RPMI8226 (cell line): ENCODE measurements around the gene CCDC91.
"Not testable (repeated sequence)": the region's sequence is repeated elsewhere in the genome, so short reads cannot be mapped to it uniquely, and the experiment has no call there.

Experiments
- DNase-seq: peaks from one replicate; pipeline ENCODE4 v3.0.0-alpha.2; 2015

The CCDC91 gene

DNA sequence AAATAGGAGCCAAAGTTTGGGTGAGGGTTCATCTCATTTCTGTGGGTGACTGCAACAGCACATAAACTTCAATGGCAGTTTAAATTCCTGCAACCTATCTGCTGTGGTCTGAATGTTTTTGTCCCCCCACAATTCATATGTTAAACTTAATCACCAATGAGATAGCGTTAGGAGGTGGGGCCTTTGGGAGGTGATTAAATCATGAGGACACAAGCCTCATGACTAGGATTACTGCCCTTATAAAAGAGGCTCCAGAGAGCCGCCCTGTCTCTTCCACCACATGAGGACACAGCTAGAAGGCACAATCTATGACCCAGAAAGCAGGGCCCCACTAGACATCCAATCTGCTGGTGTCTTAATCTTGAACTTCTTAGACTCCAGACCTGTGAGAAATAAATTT is 3.8 kb upstream of the CCDC91 start:
- DNase-seq: no peak

DNA sequence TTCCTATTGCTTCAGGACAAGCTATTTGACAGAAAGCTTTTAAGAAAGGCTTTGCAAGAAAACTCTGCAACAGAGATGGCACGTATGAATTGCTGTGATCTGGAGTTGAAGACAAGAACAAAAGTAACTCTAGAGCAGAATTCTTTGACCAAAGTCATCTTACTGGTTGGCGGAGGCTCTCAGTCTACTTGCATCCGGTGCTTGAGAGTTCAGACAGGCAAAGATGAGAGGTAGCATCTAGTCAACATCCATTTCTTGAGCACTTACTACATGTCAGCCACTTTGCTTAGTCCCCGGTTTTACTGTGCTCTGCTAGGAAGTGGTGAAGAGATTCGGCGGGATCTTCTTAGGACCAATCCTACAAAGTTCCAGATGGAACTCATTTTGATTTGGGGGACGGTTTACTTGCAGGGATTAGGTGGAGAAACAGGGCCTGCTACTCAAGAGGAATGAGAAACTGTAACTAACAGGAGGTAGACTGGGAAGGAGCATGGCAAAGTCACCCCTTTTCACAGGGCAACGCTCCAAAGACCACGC is 404 bp upstream of the CCDC91 start:
- DNase-seq: no peak

DNA sequence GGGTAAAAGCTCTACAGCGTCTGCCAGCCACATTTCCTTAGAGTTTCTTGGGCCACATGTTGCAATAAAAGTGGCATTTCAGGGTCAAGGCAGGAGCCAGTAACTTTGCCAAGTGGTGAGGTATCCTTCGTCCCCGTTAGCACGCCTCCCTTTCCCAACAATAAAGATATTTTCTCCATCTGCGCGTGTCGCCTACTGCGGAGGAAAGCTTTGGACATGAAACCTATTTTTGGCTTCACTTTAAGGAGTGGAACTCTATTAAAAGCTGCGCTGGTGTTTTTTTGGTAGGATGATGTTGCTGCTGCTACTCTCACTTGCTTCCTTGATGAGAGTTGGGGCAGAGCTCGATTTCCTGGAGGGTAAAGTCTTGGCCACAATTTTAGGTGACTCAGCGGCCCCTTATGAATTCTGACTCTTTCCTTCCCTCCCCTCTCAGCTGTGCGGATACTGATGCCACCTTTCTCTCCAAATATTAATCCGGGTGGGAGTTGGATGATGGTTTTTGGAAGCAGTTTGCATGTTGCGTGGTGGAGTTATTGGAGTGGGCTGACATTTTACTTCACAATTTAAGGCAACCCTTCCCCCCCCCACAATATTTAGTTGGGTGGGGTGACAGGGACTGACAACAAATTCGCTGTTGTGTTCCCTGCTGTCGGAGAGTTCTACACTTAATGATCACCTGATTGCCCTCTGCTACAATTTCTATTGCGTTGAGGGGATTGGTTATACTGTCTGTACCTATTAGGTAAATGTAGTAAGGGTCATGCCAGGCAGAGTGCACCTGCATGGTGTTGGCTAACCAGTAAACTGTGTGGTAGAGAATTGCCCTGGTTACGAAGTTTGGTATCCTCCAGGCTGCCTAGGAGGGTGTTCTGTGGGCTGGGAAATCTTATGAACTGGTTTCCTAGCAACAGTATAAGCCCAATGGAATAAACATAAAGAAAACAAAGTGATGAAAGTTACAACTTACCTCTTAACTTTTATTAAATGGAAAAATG is 1.1 kb downstream of the CCDC91 start:
- DNase-seq: peak; percentile 23

DNA sequence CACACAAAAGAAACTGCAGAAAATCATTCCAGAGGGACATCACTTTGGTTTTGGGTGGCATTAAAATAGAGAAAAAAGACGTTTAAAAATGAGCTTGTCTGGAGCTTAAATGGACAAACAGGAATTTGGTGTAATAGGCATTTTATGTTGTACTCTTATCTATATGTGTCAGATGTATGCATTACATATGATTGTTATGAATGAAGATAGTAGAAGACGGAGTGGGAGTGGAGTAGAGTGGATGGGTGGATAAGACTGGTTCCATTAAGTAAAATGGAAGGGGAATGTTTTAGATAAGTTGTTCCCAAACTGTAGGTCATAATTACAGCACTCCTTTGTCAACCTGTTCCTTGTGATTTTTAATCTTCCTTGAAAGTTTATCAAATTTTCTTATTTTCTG is 1.9 kb downstream of the CCDC91 start:
- no peak for DNase-seq

DNA sequence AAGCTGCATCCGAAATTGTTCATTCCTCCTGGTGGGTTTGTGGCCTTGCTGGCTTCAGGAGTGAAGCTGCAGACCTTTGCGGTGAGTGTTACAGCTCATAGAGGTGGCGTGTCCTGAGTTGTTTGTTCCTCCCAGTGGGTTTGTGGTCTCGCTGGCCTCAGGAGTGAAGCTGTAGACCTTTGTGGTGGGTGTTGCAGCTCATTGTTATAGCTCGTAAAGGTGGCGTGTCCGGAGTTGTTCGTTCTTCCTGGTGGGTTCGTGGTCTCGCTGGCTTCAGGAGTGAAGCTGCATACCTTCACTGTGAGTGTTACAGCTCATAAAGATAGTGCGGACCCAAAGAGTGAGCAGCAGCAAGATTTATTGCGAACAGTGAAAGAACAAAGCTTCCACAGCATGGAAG is 4.4 kb downstream of the CCDC91 start:
- DNase-seq: not testable (repeated sequence)

DNA sequence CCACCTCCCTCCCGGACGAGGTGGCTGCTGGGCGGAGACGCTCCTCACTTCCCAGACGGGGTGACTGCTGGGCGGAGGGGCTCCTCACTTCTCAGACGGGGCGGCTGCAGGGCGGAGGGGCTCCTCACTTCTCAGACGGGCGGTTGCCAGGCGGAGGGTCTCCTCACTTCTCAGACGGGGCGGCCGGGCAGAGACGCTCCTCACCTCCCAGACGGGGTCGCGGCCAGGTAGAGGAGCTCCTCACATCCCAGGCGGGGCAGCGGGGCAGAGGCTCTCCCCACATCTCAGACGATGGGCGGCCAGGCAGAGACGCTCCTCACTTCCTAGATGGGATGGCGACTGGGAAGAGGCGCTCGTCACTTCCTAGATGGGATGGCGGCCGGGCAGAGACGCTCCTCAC is 10.9 kb downstream of the CCDC91 start:
- DNase-seq: not testable (repeated sequence)

DNA sequence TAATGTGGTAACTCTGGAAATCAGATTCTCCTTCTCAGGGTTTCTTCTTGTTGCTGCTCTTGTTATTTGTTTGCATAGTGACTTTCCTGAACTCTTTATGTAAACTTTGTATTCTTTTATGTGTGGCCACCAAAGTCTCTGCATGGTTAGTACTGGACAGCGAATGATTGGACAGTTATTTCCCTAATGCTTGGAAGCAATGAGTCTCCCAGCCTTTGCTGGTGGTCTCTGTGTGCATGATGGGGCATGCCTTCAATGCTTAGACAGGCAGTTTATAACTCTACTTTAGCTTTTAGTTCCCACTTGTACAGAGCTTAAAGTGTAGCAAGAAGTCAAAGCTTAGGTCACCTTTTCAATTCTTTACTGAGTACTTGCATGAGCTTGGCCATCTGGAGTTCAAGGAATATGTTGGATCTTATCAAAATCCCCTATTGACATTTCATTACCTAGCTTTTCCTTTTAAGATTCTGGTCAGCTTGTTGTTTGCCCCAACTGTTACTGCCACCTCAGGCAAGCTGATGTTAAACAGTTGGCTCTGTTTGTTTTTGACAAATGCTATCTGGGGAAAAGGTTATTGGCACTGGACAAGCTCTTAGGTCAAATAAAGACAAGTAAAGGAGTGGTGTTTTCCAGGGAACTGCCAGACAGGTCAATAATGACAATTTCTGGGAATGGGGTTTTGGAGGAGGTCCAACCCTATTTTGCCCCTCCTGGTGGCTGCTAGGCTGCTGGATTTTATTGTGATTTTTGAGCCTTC is 12.3 kb downstream of the CCDC91 start:
- DNase-seq: no peak

DNA sequence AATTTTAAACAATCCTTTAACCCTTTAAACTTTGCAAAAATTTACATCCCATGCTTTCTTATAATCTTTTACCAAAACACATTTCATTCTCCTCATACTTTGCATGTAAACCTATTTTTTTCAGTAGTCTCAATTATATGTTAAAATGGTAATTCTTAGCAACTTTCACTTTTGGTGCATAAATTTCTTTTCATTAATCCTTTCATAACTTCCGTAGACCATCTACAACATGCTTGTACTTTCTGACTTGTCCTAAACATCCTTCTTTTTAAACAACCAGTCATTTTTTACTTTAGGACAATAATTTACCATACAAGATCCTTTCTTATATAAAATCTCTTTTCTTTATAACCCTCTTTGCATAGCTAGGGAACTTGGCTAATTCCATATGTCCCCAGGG is 19.5 kb downstream of the CCDC91 start:
- DNase-seq: no peak

DNA sequence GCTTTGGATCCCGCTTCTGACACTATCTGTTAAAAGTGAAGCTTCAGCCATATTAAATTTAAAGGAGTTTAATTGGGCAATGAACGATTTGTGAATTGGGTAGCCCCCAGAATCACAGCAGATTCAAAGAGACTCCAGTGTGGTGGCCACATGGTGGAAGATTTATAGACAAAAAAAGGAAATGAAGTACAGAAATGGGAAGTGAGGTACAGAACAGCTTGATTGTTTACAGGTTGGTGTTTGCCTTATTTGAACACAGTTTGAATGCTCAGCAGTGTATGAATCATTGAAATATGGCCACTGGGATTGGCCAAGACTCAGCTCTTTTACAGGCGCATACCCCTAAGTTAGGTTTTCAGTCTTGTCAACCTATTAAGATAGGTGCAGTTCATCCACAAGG is 21.9 kb downstream of the CCDC91 start:
- DNase-seq: no peak

DNA sequence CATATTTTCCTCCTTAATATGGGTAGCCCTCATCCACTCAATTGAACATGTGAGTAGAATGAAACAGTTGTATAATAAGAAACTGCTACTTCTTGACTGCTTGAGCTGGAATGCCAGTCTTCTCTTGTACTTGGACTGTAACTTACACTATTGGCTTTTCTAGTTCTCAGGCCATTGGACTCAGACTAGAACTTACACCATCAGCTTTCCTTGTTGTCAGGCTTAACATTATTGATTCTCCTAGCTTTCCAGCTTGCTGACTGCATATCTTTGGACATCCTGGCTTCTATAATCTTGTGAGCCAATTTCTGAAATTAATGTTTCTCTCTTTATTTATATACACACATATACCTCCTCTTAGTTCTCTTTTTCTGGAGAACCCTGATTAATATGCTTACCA is 24.8 kb downstream of the CCDC91 start:
- no peak for DNase-seq

DNA sequence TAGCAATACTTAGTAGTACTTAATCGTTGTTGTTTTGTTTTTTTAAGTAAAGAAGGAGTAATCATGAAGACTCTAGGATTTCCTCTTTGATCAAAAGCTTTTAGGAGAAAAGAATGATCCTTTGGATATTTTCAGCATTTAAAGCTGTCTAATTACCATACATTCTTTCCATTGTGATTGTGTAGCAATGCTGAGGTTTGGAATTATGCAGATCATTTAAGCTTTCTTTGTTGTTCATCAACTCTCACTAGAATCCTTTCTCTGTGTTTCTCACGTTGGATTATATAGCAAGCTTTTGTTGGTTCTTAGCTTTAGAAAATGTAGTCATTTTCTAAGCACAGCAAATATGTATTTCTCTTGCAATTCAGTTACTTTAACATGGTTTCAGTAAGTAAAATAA is 25.8 kb downstream of the CCDC91 start:
- DNase-seq: no peak

DNA sequence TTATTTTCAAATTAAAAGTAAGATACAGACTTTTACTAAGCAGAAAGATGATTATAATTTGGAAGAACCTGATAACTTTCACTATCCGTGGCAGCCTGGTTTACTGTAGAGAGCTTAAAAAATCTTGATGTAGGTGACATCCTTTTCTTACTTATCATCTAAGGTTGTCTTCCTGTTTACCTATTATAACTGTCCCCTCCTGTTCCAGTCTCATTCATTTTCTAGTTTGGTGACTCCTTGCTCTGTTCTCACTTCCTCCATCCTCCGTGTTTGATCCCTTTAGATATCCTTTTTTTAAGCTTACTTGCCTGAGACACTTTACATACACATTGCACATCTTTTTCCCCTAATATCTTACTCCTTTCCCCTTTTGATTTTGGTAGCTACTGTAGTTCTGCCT is 27.5 kb downstream of the CCDC91 start:
- DNase-seq: no peak

DNA sequence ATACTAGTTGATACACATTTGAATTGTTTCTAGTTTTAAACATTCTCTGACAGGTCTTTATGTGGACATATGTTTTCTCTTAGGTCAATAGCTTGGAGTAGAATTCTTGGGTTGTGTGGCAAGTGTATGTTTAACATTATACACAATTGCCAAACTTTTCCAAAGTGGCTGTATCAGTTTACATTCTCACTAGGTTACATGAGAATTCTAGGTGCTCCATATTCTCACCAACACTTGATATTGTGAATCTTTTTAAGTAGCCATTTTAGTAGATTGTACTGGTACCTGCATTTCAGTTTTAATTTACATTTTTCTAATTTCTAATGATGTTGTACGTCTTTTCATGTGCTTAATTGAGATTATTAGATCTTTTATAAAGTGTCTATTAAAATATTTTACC is 28.6 kb downstream of the CCDC91 start:
- DNase-seq: no peak

DNA sequence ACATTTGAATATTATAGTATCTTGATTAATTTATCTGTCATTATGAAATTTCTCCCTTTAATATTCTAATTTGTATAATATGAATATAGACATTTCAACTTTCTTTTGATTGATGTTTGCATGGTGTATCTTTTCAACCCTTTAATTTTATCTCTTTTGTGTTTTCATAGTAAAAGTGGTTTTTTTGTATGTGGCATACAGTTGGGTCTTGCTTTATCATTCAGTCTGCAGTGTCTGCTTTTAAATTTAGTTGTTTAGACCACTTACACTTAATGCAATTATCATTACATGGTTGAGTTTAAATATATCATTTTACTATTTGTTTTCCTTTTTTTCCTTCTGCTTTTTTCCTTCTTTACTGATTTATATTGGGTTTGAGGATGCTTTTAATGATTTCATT is 29.6 kb downstream of the CCDC91 start:
- no peak for DNase-seq

DNA sequence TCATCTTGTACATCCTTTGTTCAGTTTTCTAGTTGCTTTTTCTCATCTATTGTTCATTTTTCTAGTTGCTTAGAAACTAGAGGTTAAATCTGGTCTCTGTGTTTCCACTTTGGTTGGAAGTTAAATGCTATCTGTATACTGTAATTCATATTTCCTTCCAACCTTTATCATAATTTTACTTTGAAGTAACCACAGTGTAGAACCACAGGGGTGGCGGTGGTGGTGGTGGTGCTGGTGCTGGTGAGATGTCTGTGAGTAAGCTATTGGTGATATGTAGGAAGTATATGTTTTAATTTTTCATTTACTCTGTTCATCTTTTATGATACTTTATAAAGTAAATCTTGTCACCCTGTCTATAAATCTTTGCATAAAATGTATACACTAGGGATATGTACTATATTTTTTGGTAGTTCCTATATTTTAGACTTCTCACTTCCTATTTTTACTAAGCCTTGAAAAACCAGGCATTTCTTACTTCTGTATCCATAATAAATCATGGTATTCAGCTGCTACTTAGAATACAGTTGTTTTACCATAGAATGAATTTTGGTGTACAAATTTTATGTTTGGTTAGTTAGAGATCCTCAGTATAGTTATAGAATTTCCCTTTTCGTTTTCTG is 31.9 kb downstream of the CCDC91 start:
- DNase-seq: no peak

DNA sequence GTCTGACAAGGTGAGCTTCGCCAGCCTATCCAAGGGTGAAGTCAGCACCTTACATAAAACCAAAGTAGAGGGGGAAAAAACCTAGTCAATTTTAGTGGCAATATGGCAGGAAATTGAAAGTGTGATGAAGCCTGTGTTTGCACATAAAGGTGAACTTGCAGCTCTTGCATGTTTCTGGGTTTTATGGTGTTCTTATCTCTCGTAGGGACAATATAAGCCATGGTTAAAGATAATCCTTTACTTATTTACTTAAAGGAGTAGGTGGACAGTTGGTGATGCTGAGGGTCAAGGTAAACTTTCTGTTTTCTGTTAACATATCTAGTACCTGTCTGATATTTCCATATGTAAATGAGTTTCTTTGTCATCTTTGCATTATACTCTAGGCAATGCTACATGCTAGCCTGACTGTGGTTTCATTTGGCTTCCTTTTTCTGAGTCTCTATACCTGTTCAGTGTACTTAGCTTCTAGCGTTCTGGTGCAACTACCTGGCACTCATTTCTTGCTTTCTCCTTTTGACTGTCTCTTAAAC is 32.8 kb downstream of the CCDC91 start:
- no peak for DNase-seq

DNA sequence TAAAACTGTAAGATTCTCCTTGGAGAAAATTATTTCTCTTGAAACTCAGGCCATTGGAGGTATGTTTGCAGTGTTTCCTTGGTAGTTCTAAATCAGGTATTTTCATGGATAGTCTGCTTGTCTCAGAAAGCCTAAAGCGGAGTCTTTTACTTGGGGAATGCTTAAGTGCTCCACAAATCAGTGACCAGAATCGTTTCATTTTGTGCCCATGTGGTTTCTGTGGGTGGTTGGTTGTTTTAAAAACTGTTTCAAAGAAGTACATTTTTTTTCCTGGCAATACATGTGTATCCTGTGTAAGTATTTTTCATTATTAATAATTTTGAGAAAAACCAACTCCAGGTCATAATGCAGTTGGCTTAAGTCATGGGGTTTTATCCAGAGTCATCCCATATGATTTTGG is 33.6 kb downstream of the CCDC91 start:
- no peak for DNase-seq

DNA sequence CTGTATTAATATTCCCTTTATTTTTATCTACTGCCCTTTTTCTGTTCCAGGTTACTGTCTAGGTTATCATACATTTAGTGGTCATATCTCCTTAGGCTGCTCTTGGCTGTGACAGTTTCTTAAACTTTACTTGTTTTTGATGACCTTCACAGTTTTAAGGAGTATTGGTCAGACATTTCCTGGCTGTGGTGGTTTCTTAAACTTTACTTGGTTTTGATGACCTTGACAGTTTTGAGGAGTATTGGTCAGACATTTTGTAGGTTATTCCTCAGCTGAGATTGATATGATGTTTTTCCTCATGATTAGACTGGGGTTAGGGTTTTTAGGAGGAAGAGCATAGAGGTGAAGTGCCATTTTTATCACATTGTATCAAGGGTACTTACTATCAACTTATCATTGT is 36.4 kb downstream of the CCDC91 start:
- DNase-seq: no peak

DNA sequence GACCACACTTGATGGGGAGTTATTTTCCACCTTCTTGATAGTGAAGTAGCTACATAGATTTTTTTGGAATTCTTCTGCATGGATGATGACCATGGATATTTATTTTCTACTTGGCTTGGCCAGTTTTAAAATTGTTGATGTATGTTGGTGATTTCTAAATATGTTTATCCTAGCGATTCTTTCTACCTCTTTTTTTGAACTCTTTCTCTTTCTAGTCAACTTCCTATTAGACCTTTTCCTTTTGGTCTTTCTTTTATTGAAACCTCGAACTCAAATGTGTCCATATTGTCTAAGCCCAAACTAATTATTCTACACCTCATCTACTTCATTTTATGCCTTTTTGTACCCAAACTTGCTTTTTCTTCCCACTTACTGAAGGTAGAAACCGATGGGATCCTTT is 37.0 kb downstream of the CCDC91 start:
- DNase-seq: no peak

DNA sequence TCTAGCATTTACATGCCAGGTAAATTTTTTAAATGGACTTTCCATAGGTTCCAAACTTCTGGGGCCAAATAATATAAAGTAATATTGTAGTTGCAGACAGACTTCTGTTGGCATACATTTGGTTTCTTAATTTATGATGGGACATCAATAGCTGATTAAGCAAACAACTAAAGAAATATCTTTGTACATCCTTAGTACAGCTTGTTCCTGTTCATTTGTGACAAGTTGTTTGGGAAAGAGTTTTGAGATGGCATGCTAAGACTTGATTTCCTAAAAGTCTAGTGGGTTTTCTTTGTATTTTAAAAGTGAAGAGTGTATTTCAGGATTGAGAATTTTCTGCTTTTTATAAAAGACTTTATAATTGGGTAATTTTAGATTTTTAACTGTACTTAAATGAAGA is 41.0 kb downstream of the CCDC91 start:
- no peak for DNase-seq

DNA sequence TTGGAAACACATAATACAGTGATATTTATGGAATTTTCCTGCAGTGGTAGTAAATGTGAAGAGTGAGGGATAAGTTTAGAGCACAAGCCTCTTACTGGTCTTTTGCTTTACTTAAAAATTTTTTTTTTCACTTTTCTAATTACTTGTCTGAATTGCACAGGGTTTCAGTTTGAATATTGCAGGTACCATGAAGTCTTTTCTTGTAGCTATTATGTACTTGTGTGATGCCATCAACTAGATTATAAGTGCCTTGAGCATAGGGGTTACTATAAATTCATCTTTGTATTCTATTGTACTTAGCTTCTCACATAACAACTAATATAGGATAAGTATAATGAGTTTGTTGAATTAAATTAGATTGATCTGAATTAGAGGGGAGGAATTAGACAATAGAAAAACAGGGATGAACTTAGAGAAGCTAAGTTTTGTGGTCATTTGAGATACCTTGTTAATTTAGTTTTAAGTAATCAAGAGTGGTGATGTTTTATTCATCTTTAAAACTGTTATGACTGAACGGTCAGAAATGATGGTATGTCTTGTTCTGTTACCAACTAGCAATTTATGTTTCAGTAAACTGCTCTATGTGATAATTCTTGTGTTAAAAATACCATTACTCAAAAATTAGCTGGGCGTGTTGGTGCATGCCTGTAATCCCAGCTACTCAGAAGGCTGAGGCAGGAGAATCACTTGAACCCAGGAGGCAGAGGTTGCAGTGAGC is 42.1 kb downstream of the CCDC91 start:
- no peak for DNase-seq

DNA sequence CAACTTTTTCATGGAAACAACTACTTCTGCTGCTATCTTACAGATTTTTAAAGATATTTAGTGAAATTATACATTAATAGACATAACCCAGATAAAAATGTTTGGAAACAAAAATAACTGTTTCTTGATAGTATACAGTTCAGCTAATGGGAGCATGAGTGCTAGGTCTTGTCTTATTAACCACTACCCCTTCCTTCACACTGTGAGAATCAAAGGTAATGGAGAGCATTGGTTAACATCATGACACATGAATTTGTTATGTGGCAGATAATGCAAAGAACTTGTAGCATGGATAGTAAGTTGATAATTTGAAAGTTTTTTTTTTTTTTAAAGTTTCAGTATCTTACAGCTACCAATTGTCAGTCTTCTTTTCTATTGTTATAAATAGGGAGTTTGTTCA is 44.2 kb downstream of the CCDC91 start:
- no peak for DNase-seq

DNA sequence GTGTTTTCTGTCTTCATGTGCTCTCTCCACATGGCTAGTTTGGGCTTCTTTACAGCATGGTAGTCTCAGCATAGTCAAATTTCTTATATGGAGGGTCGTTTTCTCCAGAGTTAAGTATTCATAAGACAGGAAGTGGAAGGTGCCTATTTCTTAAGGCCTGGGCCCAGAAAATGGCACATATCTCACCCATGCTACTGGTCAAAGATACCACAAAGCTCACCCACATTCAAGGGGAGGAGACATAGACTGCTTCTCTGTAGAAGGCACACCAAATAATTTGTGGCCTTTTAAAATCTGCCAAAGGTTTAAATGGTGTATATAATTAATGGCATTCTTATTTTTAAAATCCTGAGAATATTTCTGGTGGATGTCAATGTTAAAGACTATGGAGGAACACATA is 44.8 kb downstream of the CCDC91 start:
- DNase-seq: no peak
